ENCODE data around the gene SPHK2. TPM values are rescaled to one million over a fixed set of nuclear protein-coding genes. Genes with fewer than 3 reads are reported as not detected.
A peak's percentile ranks its signal among the peaks of the same experiment; 100 is the strongest.

The SPHK2 gene
- total RNA-seq, 1 experiment from 2014 or later: 26.4 TPM

DNA sequence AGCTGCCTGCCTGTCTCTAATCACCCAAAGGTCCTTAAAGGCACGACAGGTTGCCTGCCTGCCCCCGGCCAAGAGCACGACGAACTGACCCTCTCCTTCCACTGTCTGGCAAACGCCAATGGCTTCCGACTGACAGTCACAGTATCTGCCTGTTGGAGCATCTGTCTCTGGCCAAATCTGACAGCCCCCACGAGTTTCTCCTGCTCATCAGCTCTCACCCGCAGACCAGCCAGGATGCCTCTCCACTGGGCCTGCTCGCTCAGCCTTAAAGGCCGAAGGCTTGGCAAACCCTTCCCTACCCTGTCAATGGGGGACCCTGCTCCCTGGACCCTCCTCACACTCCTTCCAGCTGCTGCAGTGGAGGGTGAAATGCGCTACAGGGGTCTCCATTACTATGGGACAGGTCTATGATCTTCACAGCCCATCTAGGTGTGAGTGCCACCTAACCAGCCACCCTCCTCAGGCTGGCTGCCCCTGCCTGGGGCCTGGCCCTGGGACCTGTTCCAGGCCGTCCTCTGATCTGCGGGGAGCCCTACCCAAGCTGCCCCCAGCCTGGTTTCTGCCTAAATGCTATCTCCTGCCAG, 5.4 kb upstream of the SPHK2 start:
- no peak for DNase-seq
- Histone ChIP-seq H3K4me3 (ENCODE audit: insufficient read depth, low read depth, low read length) (no peak overlapping the region), H3K36me3 (replicated peaks; ENCODE audit: control insufficient read depth, insufficient read depth, low read length) (peaks cover 31% of the 10 kb centered on the region), H3K27me3 (ENCODE audit: control insufficient read depth, insufficient read depth, low read length) (no peaks in the 10 kb centered on the region)

DNA sequence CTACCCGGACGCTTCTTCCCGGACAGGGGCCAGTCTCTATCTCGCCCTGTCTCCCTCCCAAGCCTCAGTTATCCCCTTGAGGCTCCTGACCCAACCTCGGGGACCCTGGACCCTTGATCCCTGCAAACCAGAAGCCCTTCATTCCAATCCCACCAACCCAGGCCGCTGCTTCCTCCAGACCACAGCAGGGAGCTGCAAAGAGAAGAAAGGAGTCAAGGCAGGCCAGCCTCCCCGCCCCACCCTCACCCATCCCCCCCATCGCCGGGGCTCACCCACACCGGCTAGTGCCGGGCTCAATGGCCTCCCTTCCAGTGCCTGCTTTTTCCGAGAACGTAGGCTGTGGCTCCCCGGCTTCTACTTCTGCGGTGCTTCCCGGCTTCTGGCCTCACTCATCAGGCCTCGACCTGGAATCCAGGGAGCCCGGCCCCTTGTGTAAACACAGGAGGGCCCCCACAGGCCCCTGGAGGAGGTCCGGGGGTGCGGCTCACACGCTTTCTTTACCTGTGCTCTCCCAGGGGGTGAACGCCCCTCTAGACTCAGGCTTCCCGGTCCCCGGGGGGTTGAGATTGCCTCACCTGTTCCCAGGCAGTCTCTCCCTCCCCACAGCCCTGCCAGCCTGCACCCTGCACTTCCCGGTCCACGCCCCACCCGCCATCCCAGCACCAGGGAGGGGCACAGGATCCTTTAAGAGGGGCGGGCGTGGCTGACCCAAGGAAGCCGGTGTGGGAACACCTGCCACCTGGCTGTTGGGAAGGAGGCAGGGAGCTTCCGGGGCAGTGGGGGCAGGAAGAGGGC, 4.7 kb upstream of the SPHK2 start, which contains the start of gene FAM83E:
FAM83E (minus strand) TSS at position 641 of the 795 bp plus-strand sequence. CDS start 1,704 bp downstream, outside the sequence.
- H3K4me3 ChIP-seq (ENCODE audit: insufficient read depth, low read depth, low read length): peak within 1 kb of the TSS; percentile 14
- DNase-seq: peak; percentile 97

DNA sequence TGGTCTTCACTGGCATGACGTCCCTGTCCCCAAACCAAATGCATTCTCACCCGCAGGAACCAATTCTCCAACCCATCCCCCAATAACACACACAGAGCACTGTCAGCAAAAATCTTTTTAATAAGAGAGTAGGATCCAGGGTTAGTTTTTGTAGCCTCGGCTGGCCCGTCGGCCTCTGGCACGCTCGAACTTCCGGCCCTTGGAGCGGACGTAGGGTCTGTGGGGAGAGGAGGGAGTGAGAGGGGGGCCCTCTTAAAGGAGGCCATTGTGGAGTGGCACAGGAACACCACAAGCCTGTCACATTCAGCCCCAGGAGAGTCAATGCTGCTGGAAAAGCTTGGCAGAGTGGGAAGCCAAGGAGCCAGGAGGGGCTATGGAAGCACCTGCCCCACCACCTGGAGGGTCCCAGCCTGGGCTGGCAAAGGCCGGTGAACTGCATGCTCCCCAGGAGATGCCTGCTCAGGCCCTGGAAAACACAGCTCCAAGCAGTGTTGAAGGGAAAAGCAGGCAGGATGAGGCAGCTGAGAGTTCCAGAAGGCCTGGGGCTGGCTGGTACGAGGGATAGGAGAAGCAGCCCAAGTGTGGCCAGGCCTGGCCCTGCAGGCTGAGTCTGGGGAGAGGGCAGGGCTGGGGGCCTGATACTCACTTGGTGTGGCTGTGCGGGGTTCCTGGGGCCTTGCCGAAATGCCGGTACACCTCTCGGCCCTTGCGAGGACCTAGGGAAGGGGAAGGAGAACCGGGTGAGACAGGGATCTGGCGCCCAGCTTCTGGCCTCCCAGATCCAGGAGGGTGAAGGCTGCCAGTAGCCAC, 3.9 kb upstream of the SPHK2 start:
- Histone ChIP-seq H3K4me3 (ENCODE audit: insufficient read depth, low read depth, low read length) (no peak overlapping the region), H3K27me3 (ENCODE audit: control insufficient read depth, insufficient read depth, low read length) (no peaks in the 10 kb centered on the region), H3K36me3 (replicated peaks; ENCODE audit: control insufficient read depth, insufficient read depth, low read length) (peaks cover 31% of the 10 kb centered on the region)
- peak; percentile 74 for DNase-seq

More for the DNA sequence above, 4.7 kb upstream of the SPHK2 start, which contains the start of gene FAM83E:
- H3K27me3 ChIP-seq (ENCODE audit: control insufficient read depth, insufficient read depth, low read length): no peaks in the 10 kb centered on the region
- peaks cover 31% of the 10 kb centered on the region for H3K36me3 ChIP-seq (replicated peaks; ENCODE audit: control insufficient read depth, insufficient read depth, low read length)

DNA sequence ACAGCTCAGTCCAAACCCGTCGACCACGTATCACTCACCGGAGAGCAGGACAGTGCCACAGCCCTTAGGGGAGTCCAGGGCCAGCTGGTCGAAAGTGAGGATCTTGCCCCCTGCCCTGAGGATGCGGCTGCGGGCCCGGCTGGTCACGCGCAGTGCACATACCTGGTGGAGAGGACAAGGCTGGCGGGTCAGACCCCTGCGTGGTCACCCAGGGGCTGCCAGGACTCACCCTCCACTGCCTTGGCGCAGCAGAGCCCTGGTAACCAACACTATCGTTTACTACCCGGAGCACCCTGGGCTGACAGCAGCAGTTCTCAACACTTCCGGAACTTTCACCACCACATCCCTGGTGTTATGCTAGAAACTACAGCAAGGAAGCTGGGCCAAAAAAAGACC, 3.3 kb upstream of the SPHK2 start:
- no peak for DNase-seq
- no peak overlapping the region for H3K4me3 ChIP-seq (ENCODE audit: insufficient read depth, low read depth, low read length)
- H3K36me3 ChIP-seq (replicated peaks; ENCODE audit: control insufficient read depth, insufficient read depth, low read length): peaks cover 31% of the 10 kb centered on the region
- H3K27me3 ChIP-seq (ENCODE audit: control insufficient read depth, insufficient read depth, low read length): no peaks in the 10 kb centered on the region

DNA sequence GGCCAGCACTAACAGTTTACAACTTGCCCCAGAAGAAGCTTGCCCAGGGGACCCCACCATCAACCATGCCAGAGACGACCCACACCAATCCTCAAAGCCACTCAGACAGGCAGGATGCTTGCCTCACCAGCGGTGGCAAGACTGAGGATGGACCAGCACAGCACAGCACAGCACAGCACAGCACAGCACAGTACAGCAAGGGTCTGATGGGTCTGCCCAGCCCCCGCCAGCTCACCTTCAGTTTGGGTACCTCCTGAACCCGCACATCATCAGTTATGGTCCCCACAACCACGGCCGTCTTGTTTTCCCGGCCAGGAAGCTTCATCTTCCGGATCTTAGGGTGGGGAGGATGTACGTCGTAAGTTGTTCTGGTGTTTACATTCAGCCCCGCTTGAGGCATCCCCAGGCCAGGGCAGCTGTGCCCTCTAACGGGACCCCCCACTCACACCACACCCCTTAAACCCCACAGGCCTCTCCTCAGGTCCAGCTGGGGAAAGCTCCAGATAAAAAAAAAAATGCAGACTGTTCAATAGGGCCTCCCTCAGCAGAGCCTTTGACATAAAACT, 2.7 kb upstream of the SPHK2 start:
- H3K4me3 ChIP-seq (ENCODE audit: insufficient read depth, low read depth, low read length): no peak overlapping the region

DNA sequence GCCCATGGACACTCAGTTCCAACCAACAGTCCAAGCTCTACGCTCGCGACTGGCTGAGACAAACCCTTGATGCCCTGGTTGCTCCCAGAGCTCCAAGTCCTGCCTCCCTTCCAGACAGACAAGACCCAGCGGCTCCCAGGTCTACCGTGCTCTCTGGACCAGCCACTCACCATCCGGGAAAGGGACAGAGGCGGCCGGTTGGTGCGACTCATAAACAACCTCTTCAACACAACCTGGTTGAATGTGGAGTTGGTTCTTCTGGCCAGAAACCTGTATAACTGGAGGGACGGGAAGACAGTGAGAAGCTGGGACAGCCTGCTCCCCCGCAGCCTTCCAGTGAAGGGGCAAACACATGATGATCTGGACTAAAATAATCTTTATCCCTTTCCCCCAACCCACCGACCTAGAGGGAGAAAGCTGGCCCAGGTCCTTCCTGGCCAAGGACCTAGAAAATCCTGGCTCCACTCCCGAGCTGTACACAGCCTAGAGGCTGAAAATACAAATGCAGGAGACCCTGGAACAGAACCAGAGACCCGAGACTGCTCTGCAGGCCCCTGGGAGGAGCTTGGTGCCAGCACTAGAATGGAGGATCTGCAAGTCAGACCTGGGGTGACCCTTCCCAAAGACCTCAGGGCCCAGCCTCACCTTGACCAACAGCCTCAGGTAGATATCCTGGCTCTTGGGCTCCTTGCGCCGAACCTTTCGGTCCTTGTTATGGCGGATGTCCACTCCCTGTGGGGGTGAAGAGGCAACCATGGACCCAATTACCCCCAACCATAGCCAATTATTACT, 2.0 kb upstream of the SPHK2 start:
- Histone ChIP-seq H3K36me3 (replicated peaks; ENCODE audit: control insufficient read depth, insufficient read depth, low read length) (peaks cover 31% of the 10 kb centered on the region), H3K27me3 (ENCODE audit: control insufficient read depth, insufficient read depth, low read length) (no peaks in the 10 kb centered on the region)

More for the DNA sequence above, 2.7 kb upstream of the SPHK2 start:
- Histone ChIP-seq H3K36me3 (replicated peaks; ENCODE audit: control insufficient read depth, insufficient read depth, low read length) (peaks cover 31% of the 10 kb centered on the region), H3K27me3 (ENCODE audit: control insufficient read depth, insufficient read depth, low read length) (no peaks in the 10 kb centered on the region)
- DNase-seq: no peak

DNA sequence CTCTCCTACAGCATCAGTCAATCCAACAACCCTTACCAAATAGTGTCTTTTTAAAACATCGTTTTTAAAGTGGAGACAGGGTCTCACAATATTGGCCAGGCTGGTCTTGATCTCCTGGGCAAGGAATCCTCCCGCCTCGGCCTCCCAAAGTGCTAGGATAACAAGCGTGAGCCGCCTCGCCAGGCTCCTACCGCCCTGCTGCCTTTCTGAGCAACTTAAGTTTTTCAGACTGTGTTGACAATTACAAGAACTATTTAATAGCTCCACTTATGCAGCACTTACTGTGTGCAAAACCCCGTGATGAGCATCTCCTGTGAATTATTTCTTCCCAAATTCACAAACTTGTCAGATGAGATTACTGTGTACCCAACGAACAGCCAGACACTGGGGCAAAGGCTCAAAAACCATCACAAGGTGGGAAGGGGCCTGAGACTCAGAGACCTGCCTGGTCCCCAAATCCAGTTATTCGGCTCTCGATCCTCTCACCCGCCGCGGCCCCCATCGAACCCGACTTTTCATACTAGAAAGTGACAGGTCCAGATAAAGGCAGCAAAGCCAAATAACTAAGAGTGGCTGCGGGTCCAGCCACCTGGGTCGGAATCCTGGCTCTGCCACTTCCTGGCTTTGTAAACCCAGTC, 909 bp upstream of the SPHK2 start:
- Histone ChIP-seq H3K27me3 (ENCODE audit: control insufficient read depth, insufficient read depth, low read length) (no peaks in the 10 kb centered on the region), H3K36me3 (replicated peaks; ENCODE audit: control insufficient read depth, insufficient read depth, low read length) (peaks cover 31% of the 10 kb centered on the region), H3K4me3 (ENCODE audit: insufficient read depth, low read depth, low read length) (peak overlapping the region; percentile 100)
- DNase-seq: no peak

More for the DNA sequence above, 2.0 kb upstream of the SPHK2 start:
- peak overlapping the region; percentile 100 for H3K4me3 ChIP-seq (ENCODE audit: insufficient read depth, low read depth, low read length)
- DNase-seq: no peak

DNA sequence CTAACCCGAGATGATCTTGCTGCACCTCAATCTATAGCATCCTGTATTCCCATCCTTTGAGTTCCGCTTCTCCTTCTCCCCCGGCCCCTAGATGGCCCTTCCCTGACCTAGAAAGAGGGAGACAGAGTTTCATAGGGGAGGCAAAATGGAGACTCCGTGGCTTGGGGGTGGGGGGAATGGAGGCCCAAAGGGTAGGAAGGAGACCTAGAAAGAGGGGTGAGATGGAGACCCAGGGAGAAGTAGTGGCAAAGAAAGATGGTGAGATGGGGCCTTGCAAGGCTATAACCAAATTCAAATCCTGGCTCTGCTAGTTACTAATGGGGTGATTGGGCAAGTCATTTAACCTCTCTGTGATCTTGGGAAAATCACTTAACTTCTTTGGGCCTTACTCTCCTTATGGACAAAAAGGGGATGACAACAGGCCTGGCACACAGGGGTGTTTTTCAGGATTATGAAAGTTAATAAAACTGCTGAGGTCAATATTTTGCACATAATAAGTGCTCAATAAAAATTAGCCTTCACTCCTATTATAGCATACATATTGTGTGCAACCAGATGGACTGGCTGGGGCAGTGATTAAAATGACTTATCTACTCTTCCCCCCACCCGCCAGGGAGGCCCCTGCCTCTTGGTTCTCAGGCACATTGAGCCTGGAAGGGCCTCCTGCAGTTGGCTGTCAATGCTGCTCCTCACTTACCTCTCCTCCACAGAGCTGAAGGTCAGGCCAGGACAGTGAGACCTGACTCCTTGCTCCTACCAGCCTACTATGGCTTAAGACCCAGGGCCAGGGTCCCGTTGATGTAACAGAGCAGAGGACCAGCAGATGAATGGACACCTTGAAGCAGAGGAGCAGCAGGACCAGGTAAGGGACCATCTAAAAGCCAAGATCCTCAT, 633 bp downstream of the SPHK2 start:
- Histone ChIP-seq H3K4me3 (ENCODE audit: insufficient read depth, low read depth, low read length) (peak overlapping the region; percentile 100), H3K36me3 (replicated peaks; ENCODE audit: control insufficient read depth, insufficient read depth, low read length) (peaks cover 27% of the 10 kb centered on the region), H3K27me3 (ENCODE audit: control insufficient read depth, insufficient read depth, low read length) (no peaks in the 10 kb centered on the region)
- DNase-seq: peak; percentile 33

DNA sequence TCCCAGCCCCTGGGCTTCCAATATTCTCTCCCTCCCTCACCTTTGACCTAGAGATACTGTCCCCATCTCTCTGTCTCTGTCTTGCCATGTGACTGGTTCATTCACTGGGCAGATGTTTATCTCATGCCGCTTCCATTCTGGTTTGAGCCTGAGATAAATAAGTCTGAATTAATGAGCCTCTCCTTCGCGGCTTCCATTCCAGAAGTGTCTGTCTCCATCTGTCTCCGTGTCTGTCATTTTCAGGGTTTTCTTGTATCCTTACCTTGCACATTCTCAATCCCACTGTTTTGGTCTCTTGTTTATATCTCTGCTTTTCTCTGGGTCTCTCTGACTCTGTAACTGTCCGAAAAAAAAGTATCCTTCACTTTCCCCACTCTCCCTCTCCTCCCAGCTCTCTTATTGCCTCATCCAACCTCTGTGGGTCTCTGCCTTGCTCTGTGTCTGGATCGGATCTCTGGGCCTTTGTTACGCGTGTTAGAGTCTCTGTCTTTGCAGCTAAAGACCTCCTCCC, 4.3 kb downstream of the SPHK2 start:
- H3K4me3 ChIP-seq (ENCODE audit: insufficient read depth, low read depth, low read length): peak overlapping the region; percentile 30
- H3K36me3 ChIP-seq (replicated peaks; ENCODE audit: control insufficient read depth, insufficient read depth, low read length): no peaks in the 10 kb centered on the region; the same call in none of the 2 replicates
- H3K27me3 ChIP-seq (ENCODE audit: control insufficient read depth, insufficient read depth, low read length): no peaks in the 10 kb centered on the region
- DNase-seq: peak; percentile 54

DNA sequence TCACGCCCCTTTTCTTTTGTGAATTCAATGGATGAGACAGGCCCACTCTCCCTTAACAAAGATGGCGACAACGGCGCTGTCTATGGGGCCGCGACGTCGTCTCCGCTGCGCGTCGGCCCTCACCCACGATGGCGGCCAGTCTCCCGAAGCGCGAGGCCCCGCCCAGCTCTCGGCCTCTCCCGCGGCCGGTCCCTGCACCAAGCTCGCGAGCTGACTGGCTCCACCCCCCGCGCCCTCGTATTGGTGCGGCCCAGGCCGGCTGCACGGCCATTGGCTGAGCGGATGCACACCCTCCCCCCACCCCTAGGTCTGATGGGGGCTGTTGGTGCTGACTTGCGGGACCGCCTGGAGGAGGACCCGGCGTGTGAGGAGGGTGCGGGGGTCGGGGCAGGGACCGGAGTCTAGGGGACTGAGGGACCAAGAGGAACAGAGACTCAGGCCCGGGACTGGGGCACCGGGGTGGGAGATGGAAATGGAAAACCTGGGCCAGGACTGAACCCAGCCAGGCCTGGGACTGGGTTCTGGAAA, 4.8 kb downstream of the SPHK2 start:
- no peaks in the 10 kb centered on the region for H3K27me3 ChIP-seq (ENCODE audit: control insufficient read depth, insufficient read depth, low read length)
- DNase-seq: peak; percentile 99
- peak overlapping the region; percentile 61 for H3K4me3 ChIP-seq (ENCODE audit: insufficient read depth, low read depth, low read length)
- H3K36me3 ChIP-seq (replicated peaks; ENCODE audit: control insufficient read depth, insufficient read depth, low read length): no peaks in the 10 kb centered on the region; the same call in none of the 2 replicates

DNA sequence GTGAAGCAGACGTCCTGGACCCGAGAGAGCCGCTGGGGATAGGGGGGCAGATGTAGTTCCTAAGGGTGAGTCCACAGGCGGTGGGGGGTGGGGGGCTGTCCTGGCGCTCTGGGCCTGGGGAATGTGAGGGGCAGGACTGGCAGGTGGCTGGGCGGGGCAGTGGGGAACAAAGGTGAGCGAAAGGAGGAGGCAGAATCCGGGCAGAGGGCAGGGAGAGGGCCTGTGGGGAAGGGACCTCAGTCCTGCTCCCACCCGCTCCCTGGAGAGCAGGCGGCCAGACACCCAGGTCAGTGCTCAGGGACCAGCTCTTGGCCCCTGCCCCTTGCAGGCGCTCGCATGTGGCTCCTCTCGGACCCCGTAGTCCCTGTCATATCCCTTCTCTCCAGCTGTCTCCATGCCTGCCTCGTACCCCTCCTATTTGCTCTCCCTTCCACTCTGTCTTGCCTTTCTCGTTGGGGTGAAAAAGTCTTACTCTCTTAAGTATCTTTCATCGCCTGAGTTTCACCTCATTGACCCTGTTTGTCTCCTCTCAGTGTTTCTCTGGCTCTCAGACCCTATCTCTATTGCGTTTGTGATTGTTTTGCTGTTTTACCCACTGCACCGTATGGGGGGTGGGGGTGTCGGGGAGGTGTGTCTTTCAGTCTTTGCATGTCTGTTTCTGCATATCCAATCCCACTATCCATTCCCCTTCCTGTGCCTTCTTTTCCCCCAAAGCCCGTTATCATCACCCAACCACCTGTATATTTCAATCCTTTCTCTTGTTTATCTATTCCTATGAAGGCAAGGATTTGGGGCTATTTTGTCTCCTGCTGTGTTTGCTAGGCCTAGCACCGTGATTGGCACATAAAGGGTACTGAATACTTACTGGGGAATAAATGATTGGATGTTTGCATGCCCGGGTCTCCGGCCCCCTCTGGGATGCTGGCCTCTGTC, 5.8 kb downstream of the SPHK2 start:
- DNase-seq: peak; percentile 85
- H3K4me3 ChIP-seq (ENCODE audit: insufficient read depth, low read depth, low read length): peak overlapping the region; percentile 61
- no peaks in the 10 kb centered on the region for H3K27me3 ChIP-seq (ENCODE audit: control insufficient read depth, insufficient read depth, low read length)
- no peaks in the 10 kb centered on the region; the same call in none of the 2 replicates for H3K36me3 ChIP-seq (replicated peaks; ENCODE audit: control insufficient read depth, insufficient read depth, low read length)

All from H7 (cell line).